CD1c-positive myeloid dendritic cell (primary cell): Measurements from ENCODE around the gene BRINP2.

Experiments used
- DNase-seq: peaks from one replicate; pipeline ENCODE4 v3.0.0-alpha.2; 2016; ENCODE audit errors: extremely low spot score

BRINP2 gene

GRCh38 chr1:177170756-177171535 is at the start of gene BRINP2:
Gene BRINP2, plus strand, starts transcription at chr1:177170958. Its CDS starts 58,919 bp downstream, at chr1:177229877.
- no peak for DNase-seq

- DNase-seq = no peak
Measured at GRCh38 chr1:177122461-177123251, 48.1 kb upstream of the BRINP2 start.

GRCh38 chr1:177124577-177125278 is 46.0 kb upstream of the BRINP2 start:
- DNase-seq = no peak

- DNase-seq = no peak
Measured at GRCh38 chr1:177126267-177126666, 44.5 kb upstream of the BRINP2 start.

- DNase-seq = no peak
Measured at GRCh38 chr1:177128665-177129281, 42.0 kb upstream of the BRINP2 start.

GRCh38 chr1:177130451-177130945 is 40.3 kb upstream of the BRINP2 start:
- DNase-seq = no peak

GRCh38 chr1:177131723-177132122 is 39.0 kb upstream of the BRINP2 start:
- no peak for DNase-seq

- no peak for DNase-seq
Measured at GRCh38 chr1:177132141-177132540, 38.6 kb upstream of the BRINP2 start.

- no peak for DNase-seq
Measured at GRCh38 chr1:177133977-177134538, 36.7 kb upstream of the BRINP2 start.

- DNase-seq = no peak
Measured at GRCh38 chr1:177135250-177135649, 35.5 kb upstream of the BRINP2 start.

GRCh38 chr1:177137814-177138213 is 32.9 kb upstream of the BRINP2 start:
- DNase-seq = no peak

GRCh38 chr1:177138347-177138746 is 32.4 kb upstream of the BRINP2 start:
- DNase-seq = no peak

- DNase-seq = no peak
Measured at GRCh38 chr1:177142010-177142409, 28.7 kb upstream of the BRINP2 start.

GRCh38 chr1:177142791-177143271 is 27.9 kb upstream of the BRINP2 start:
- DNase-seq = no peak

- no peak for DNase-seq
Measured at GRCh38 chr1:177145106-177146070, 25.4 kb upstream of the BRINP2 start.

GRCh38 chr1:177146499-177146898 is 24.3 kb upstream of the BRINP2 start:
- DNase-seq = no peak

GRCh38 chr1:177162243-177162642 is 8.5 kb upstream of the BRINP2 start:
- DNase-seq = no peak

- no peak for DNase-seq
Measured at GRCh38 chr1:177163844-177164379, 6.8 kb upstream of the BRINP2 start.

- no peak for DNase-seq
Measured at GRCh38 chr1:177164380-177165068, 6.2 kb upstream of the BRINP2 start, which contains the start of gene ASTN1. Gene ASTN1, minus strand, starts transcription at chr1:177164712. Its CDS starts 36 bp downstream, at chr1:177164676.
